Urinary bladder (tissue), 4 donors: ENCODE measurements around the gene CBX3. TPM values are rescaled to one million over a fixed set of nuclear protein-coding genes. Genes with fewer than 3 reads are reported as not detected.
"Not testable (repeated sequence)": the region's sequence is repeated elsewhere in the genome, so short reads cannot be mapped to it uniquely, and the experiment has no call there.

Source experiments
- DNase-seq: peaks from one replicate; pipeline ENCODE4 v3.0.0-alpha.2; 2015; ENCODE audit errors: extremely low spot score
- H3K27ac ChIP-seq: one replicate; pipeline ENCODE4 v1.5.1; 2013; ENCODE audit warnings: low read depth, mild to moderate bottlenecking, moderate library complexity
- H3K36me3 ChIP-seq: one replicate; pipeline ENCODE4 v1.6.1; 2013; ENCODE audit warnings: mild to moderate bottlenecking, moderate library complexity; ENCODE audit not compliant: insufficient read depth
- H3K4me1 ChIP-seq: one replicate; pipeline ENCODE4 v1.6.1; 2013; ENCODE audit warnings: mild to moderate bottlenecking, moderate library complexity; ENCODE audit not compliant: insufficient read depth
- H3K4me3 ChIP-seq: one replicate; pipeline ENCODE4 v1.5.1; 2013; ENCODE audit warnings: low read depth, low read length
- WGBS: extraction: QIAGEN DNeasy Blood & Tissue Kit; methylation state at CpG from one replicate; pipeline ENCODE4 v1.1.7; 2013; 5-methylcytosine and 5-hydroxymethylcytosine counted together
- polyA plus RNA-seq: library from polyadenylated mRNA; stranded (reverse); fragments of 200-250 nt; gene quantifications from one replicate; pipeline ENCODE4 v1.2.3, GENCODE V29; 2013
- total RNA-seq: library from RNA; depleted of rRNA; stranded (reverse); fragments of >200 nt; gene quantifications from one replicate; pipeline ENCODE4 v1.2.3, GENCODE V29; 2014
- donor health status: healthy with polysubstance abuse.
- donor health status: healthy.

The CBX3 gene
- total and polyA plus RNA-seq, 2 donors = 79.6 to 134 TPM

GRCh38 chr7:26179422-26179821 lies 22.1 kb upstream of the CBX3 start:
- DNase-seq = no peak
- H3K4me3 ChIP-seq = no peak overlapping the region
- no peaks in the 10 kb centered on the region for H3K4me1 ChIP-seq
- no peaks in the 10 kb centered on the region for H3K36me3 ChIP-seq
- 80% methylated on average over 5 of the region's 5 CpGs for WGBS
- H3K27ac ChIP-seq = no peak overlapping the region

GRCh38 chr7:26179826-26180497 lies 21.6 kb upstream of the CBX3 start:
- Histone ChIP-seq H3K4me3 (no peak overlapping the region), H3K36me3 (no peaks in the 10 kb centered on the region), H3K27ac (no peak overlapping the region), H3K4me1 (no peaks in the 10 kb centered on the region)
- DNase-seq = no peak
- WGBS = 56% methylated on average over 8 of the region's 8 CpGs

- WGBS = 56% methylated on average over 5 of the region's 5 CpGs
- Histone ChIP-seq H3K27ac (no peak overlapping the region), H3K4me3 (no peak overlapping the region), H3K4me1 (no peaks in the 10 kb centered on the region), H3K36me3 (no peaks in the 10 kb centered on the region)
- no peak for DNase-seq
Measured at GRCh38 chr7:26180792-26181198, 20.8 kb upstream of the CBX3 start.

- no peaks in the 10 kb centered on the region for H3K4me1 ChIP-seq
- no peak for DNase-seq
- H3K36me3 ChIP-seq = no peaks in the 10 kb centered on the region
- H3K4me3 ChIP-seq = no peak overlapping the region
- 54% methylated on average over 3 of the region's 3 CpGs for WGBS
- no peak overlapping the region for H3K27ac ChIP-seq
Measured at GRCh38 chr7:26181474-26182227, 19.9 kb upstream of the CBX3 start.

- no peak for DNase-seq
- Histone ChIP-seq H3K4me1 (no peaks in the 10 kb centered on the region), H3K36me3 (no peaks in the 10 kb centered on the region), H3K4me3 (no peak overlapping the region), H3K27ac (no peak overlapping the region)
- WGBS = 77% methylated on average over 6 of the region's 6 CpGs
Measured at GRCh38 chr7:26182283-26182682, 19.3 kb upstream of the CBX3 start.

GRCh38 chr7:26182706-26183105 lies 18.8 kb upstream of the CBX3 start:
- Histone ChIP-seq H3K36me3 (no peaks in the 10 kb centered on the region), H3K4me3 (no peak overlapping the region), H3K27ac (no peak overlapping the region), H3K4me1 (no peaks in the 10 kb centered on the region)
- 82% methylated on average over 8 of the region's 8 CpGs for WGBS
- no peak for DNase-seq

- WGBS = 61% methylated on average over 4 of the region's 4 CpGs
- H3K27ac ChIP-seq = no peak overlapping the region
Measured at GRCh38 chr7:26183545-26184280, 17.8 kb upstream of the CBX3 start.

GRCh38 chr7:26184281-26185101 lies 17.1 kb upstream of the CBX3 start:
- H3K36me3 ChIP-seq, H3K4me1 ChIP-seq, H3K4me3 ChIP-seq, DNase-seq, H3K27ac ChIP-seq: not testable (repeated sequence)
- 75% methylated on average over 4 of the region's 4 CpGs for WGBS

More at GRCh38 chr7:26183545-26184280, 17.8 kb upstream of the CBX3 start:
- peaks cover 2% of the 10 kb centered on the region for H3K36me3 ChIP-seq
- H3K4me1 ChIP-seq = no peaks in the 10 kb centered on the region
- H3K4me3 ChIP-seq = no peak overlapping the region
- DNase-seq = no peak

GRCh38 chr7:26185131-26185843 lies 16.3 kb upstream of the CBX3 start:
- WGBS = 90% methylated on average over 10 of the region's 10 CpGs
- Histone ChIP-seq H3K36me3 (peaks cover 8% of the 10 kb centered on the region), H3K4me1 (no peaks in the 10 kb centered on the region), H3K27ac (no peak overlapping the region), H3K4me3 (no peak overlapping the region)
- no peak for DNase-seq

- no peak for DNase-seq
- Histone ChIP-seq H3K27ac (no peak overlapping the region), H3K4me3 (no peak overlapping the region), H3K36me3 (peaks cover 11% of the 10 kb centered on the region), H3K4me1 (no peaks in the 10 kb centered on the region)
- 92% methylated on average over 1 of the region's 1 CpG for WGBS
Measured at GRCh38 chr7:26185844-26186180, 15.7 kb upstream of the CBX3 start.

- Histone ChIP-seq H3K4me3 (no peak overlapping the region), H3K4me1 (no peaks in the 10 kb centered on the region), H3K27ac (no peak overlapping the region), H3K36me3 (peaks cover 14% of the 10 kb centered on the region)
- DNase-seq = no peak
- WGBS = 69% methylated on average over 5 of the region's 5 CpGs
Measured at GRCh38 chr7:26186364-26187311, 14.9 kb upstream of the CBX3 start.
